Activated CD4-positive, alpha-beta memory T cell treated with anti-CD3 and anti-CD28 coated beads, Interleukin-2, amount 10 ng/mL, durations not matched to agents 7 days and 5 days (primary cell): Measurements from ENCODE around the gene FN3KRP. TPM values are rescaled to one million over a fixed set of nuclear protein-coding genes. Genes with fewer than 3 reads are reported as not detected.

Experiments
- CTCF ChIA-PET: fragments of 350-600 bp; sonication (Branson Sonifier 250); formaldehyde crosslinking; loops from one replicate; lab custom pipeline; 2021; ENCODE audit warnings: antibody characterized with exemption, inconsistent platforms; lab: Charles Lee
- POLR2A ChIA-PET: fragments of 350-600 bp; sonication (Branson Sonifier 250); formaldehyde crosslinking; loops from one replicate; lab custom pipeline; 2021; ENCODE audit warnings: antibody characterized with exemption; lab: Charles Lee
- DNase-seq: peaks from one replicate; pipeline ENCODE4 v3.0.0-alpha.2; 2020
- H3K27ac Mint-ChIP-seq: one replicate; pipeline ENCODE4 v1.8.0; 2021; ENCODE audit warnings: mild to moderate bottlenecking, mixed read lengths
- H3K27me3 Mint-ChIP-seq: one replicate; pipeline ENCODE4 v1.8.0; 2021; ENCODE audit warnings: mixed read lengths
- H3K36me3 Mint-ChIP-seq: one replicate; pipeline ENCODE4 v1.8.0; 2021; ENCODE audit warnings: low read depth, mixed read lengths
- H3K4me1 Mint-ChIP-seq: one replicate; pipeline ENCODE4 v1.8.0; 2021; ENCODE audit warnings: mixed read lengths
- H3K4me3 Mint-ChIP-seq: one replicate; pipeline ENCODE4 v1.8.0; 2021; ENCODE audit warnings: mild to moderate bottlenecking, mixed read lengths
- H3K9me3 Mint-ChIP-seq: one replicate; pipeline ENCODE4 v1.8.0; 2021; ENCODE audit warnings: mixed read lengths
- total RNA-seq, 2 experiments: library from RNA; stranded (reverse); gene quantifications; one replicate each; pipeline ENCODE4 v1.2.3, GENCODE V29; 2021

FN3KRP gene
- total RNA-seq, 2 experiments from 2014 or later: 30.4 to 32.1 TPM

GRCh38 chr17:82679586-82680465, 36.7 kb upstream of the FN3KRP start:
- Mint-ChIP-seq H3K36me3 (peaks cover 3% of the 10 kb centered on the region), H3K27ac (no peak overlapping the region), H3K4me1 (no peaks in the 10 kb centered on the region), H3K9me3 (peaks cover 12% of the 10 kb centered on the region), H3K27me3 (peaks cover 1% of the 10 kb centered on the region), H3K4me3 (no peak overlapping the region)
- no peak for DNase-seq
- CTCF ChIA-PET: no interaction called here
- POLR2A ChIA-PET: no interaction called here

GRCh38 chr17:82681547-82681946, 35.0 kb upstream of the FN3KRP start:
- Mint-ChIP-seq H3K27ac (no peak overlapping the region), H3K36me3 (peaks cover 3% of the 10 kb centered on the region)
- POLR2A ChIA-PET: no interaction called here

GRCh38 chr17:82683534-82683933, 33.0 kb upstream of the FN3KRP start:
- Mint-ChIP-seq H3K9me3 (peaks cover 12% of the 10 kb centered on the region), H3K36me3 (peaks cover 3% of the 10 kb centered on the region), H3K4me1 (no peaks in the 10 kb centered on the region), H3K27me3 (peaks cover 1% of the 10 kb centered on the region), H3K4me3 (no peak overlapping the region), H3K27ac (no peak overlapping the region)
- no peak for DNase-seq
- POLR2A ChIA-PET: no interaction called here
- CTCF ChIA-PET: no interaction called here

More at GRCh38 chr17:82681547-82681946, 35.0 kb upstream of the FN3KRP start:
- H3K4me3 Mint-ChIP-seq: no peak overlapping the region
- CTCF ChIA-PET: interaction anchor here (0.7 kb wide), 2 partner anchors 56 to 84 kb away, joined by 3 read pairs; no protein-coding TSS in a partner anchor
- no peaks in the 10 kb centered on the region for H3K4me1 Mint-ChIP-seq
- peaks cover 1% of the 10 kb centered on the region for H3K27me3 Mint-ChIP-seq
- H3K9me3 Mint-ChIP-seq: peaks cover 12% of the 10 kb centered on the region
- no peak for DNase-seq

GRCh38 chr17:82684228-82684841, 32.2 kb upstream of the FN3KRP start:
- ChIA-PET CTCF (no interaction called here), POLR2A (no interaction called here)
- no peak overlapping the region for H3K4me3 Mint-ChIP-seq
- H3K36me3 Mint-ChIP-seq: peaks cover 3% of the 10 kb centered on the region
- H3K9me3 Mint-ChIP-seq: peaks cover 12% of the 10 kb centered on the region
- peaks cover 1% of the 10 kb centered on the region for H3K27me3 Mint-ChIP-seq
- H3K27ac Mint-ChIP-seq: no peak overlapping the region
- H3K4me1 Mint-ChIP-seq: no peaks in the 10 kb centered on the region
- no peak for DNase-seq

- Mint-ChIP-seq H3K9me3 (peaks cover 12% of the 10 kb centered on the region), H3K27ac (no peak overlapping the region), H3K4me1 (no peaks in the 10 kb centered on the region), H3K36me3 (peaks cover 3% of the 10 kb centered on the region), H3K4me3 (no peak overlapping the region), H3K27me3 (peaks cover 1% of the 10 kb centered on the region)
- CTCF ChIA-PET: no interaction called here
- POLR2A ChIA-PET: no interaction called here
- DNase-seq: no peak
Observed at GRCh38 chr17:82685291-82685690, 31.2 kb upstream of the FN3KRP start.

GRCh38 chr17:82686366-82687324, 29.9 kb upstream of the FN3KRP start:
- H3K27ac Mint-ChIP-seq: no peak overlapping the region
- POLR2A ChIA-PET: no interaction called here
- H3K4me3 Mint-ChIP-seq: no peak overlapping the region

GRCh38 chr17:82687375-82687861, 29.1 kb upstream of the FN3KRP start:
- POLR2A ChIA-PET: no interaction called here

More at GRCh38 chr17:82686366-82687324, 29.9 kb upstream of the FN3KRP start:
- Mint-ChIP-seq H3K27me3 (peaks cover 1% of the 10 kb centered on the region), H3K4me1 (no peaks in the 10 kb centered on the region), H3K9me3 (peaks cover 6% of the 10 kb centered on the region), H3K36me3 (peaks cover 3% of the 10 kb centered on the region)
- CTCF ChIA-PET: no interaction called here
- DNase-seq: no peak

GRCh38 chr17:82687871-82688270, 28.6 kb upstream of the FN3KRP start:
- Mint-ChIP-seq H3K4me3 (no peak overlapping the region), H3K36me3 (no peaks in the 10 kb centered on the region), H3K27ac (no peak overlapping the region), H3K4me1 (no peaks in the 10 kb centered on the region), H3K9me3 (no peaks in the 10 kb centered on the region), H3K27me3 (no peaks in the 10 kb centered on the region)
- ChIA-PET CTCF (no interaction called here), POLR2A (no interaction called here)
- DNase-seq: no peak

More at GRCh38 chr17:82687375-82687861, 29.1 kb upstream of the FN3KRP start:
- Mint-ChIP-seq H3K9me3 (no peaks in the 10 kb centered on the region), H3K4me3 (no peak overlapping the region), H3K27me3 (no peaks in the 10 kb centered on the region), H3K27ac (no peak overlapping the region), H3K4me1 (no peaks in the 10 kb centered on the region), H3K36me3 (no peaks in the 10 kb centered on the region)
- DNase-seq: no peak
- CTCF ChIA-PET: no interaction called here

- Mint-ChIP-seq H3K4me1 (no peaks in the 10 kb centered on the region), H3K4me3 (no peak overlapping the region), H3K27ac (no peak overlapping the region), H3K36me3 (no peaks in the 10 kb centered on the region), H3K27me3 (no peaks in the 10 kb centered on the region), H3K9me3 (peaks cover 2% of the 10 kb centered on the region)
- ChIA-PET POLR2A (no interaction called here), CTCF (no interaction called here)
- DNase-seq: no peak
Observed at GRCh38 chr17:82689077-82689476, 27.4 kb upstream of the FN3KRP start.

- Mint-ChIP-seq H3K4me1 (no peaks in the 10 kb centered on the region), H3K27ac (no peak overlapping the region), H3K36me3 (peaks cover 6% of the 10 kb centered on the region), H3K9me3 (peaks cover 9% of the 10 kb centered on the region), H3K27me3 (peaks cover 3% of the 10 kb centered on the region), H3K4me3 (no peak overlapping the region)
- ChIA-PET POLR2A (no interaction called here), CTCF (no interaction called here)
- no peak for DNase-seq
Observed at GRCh38 chr17:82690786-82691489, 25.6 kb upstream of the FN3KRP start.

- H3K27ac Mint-ChIP-seq: no peak overlapping the region
- POLR2A ChIA-PET: no interaction called here
- H3K36me3 Mint-ChIP-seq: peaks cover 6% of the 10 kb centered on the region
- DNase-seq: no peak
- H3K4me1 Mint-ChIP-seq: no peaks in the 10 kb centered on the region
- H3K4me3 Mint-ChIP-seq: no peak overlapping the region
- H3K9me3 Mint-ChIP-seq: peaks cover 9% of the 10 kb centered on the region
- H3K27me3 Mint-ChIP-seq: peaks cover 7% of the 10 kb centered on the region
- CTCF ChIA-PET: no interaction called here
Observed at GRCh38 chr17:82691714-82692113, 24.8 kb upstream of the FN3KRP start.

GRCh38 chr17:82692268-82692667, 24.2 kb upstream of the FN3KRP start:
- DNase-seq: no peak
- peaks cover 4% of the 10 kb centered on the region for H3K4me1 Mint-ChIP-seq
- H3K27me3 Mint-ChIP-seq: peaks cover 13% of the 10 kb centered on the region
- ChIA-PET POLR2A (no interaction called here), CTCF (no interaction called here)
- peaks cover 9% of the 10 kb centered on the region for H3K9me3 Mint-ChIP-seq
- no peak overlapping the region for H3K27ac Mint-ChIP-seq
- H3K36me3 Mint-ChIP-seq: peaks cover 6% of the 10 kb centered on the region
- H3K4me3 Mint-ChIP-seq: no peak overlapping the region
